Left lung (tissue), 10 donors: ENCODE results near the gene PFDN6. TPM values are rescaled to one million over a fixed set of nuclear protein-coding genes. Genes with fewer than 3 reads are reported as not detected.

Source experiments
- ATAC-seq: fragments of 200-7000 bp; cut with Tn5 transposase; one replicate; pipeline ENCODE4 v1.9.1; 2020; ENCODE audit warnings: moderate library complexity
- DNase-seq, 4 donors: peaks; one replicate each; pipeline ENCODE4 v3.0.0-alpha.2; 2013 to 2020
- H3K27ac ChIP-seq, 2 donors: fragments of 200-600 bp; sonication (generic) in 1 of 2; one replicate each; pipeline versions ENCODE4 v1.5.0 to v1.8.0; 2020 to 2021
- H3K27me3 ChIP-seq, 2 donors: fragments of 200-600 bp; sonication (generic) in 1 of 2; one replicate each; pipeline versions ENCODE4 v1.5.0 to v1.8.0; 2020 to 2021
- H3K36me3 ChIP-seq, 2 donors: fragments of 200-600 bp; sonication (generic) in 1 of 2; one replicate each; pipeline versions ENCODE4 v1.5.0 to v1.8.0; 2020 to 2021
- H3K4me1 ChIP-seq, 2 donors: fragments of 200-600 bp; one replicate each; pipeline ENCODE4 v1.8.0; 2021
- H3K4me3 ChIP-seq, 2 donors: fragments of 200-600 bp; sonication (generic) in 1 of 2; one replicate each; pipeline versions ENCODE4 v1.5.0 to v1.8.0; 2020 to 2021; ENCODE audit warnings: mild to moderate bottlenecking in 1 of 2
- H3K9me3 ChIP-seq, 2 donors: fragments of 200-600 bp; sonication (generic) in 1 of 2; one replicate each; pipeline versions ENCODE4 v1.5.0 to v1.8.0; 2020 to 2021
- CTCF ChIP-seq, 2 donors: fragments of 200-600 bp; sonication (generic) in 1 of 2; IDR thresholded peaks; one replicate each; pipeline versions ENCODE4 v1.5.0 to v1.8.0; 2021; ENCODE audit warnings: antibody characterized with exemption in 2 of 2
- intact Hi-C, 2 donors: fragments of 100-400 bp; cut with DNase I; formaldehyde crosslinking; loops; one replicate each; pipeline versions ENCODE4 v1.11.2 to v1.14.2; 2022
- polyA plus RNA-seq, 6 donors: library from polyadenylated mRNA; unstranded; fragments of 120-200 nt; gene quantifications; one replicate each; pipeline ENCODE4 v1.2.1, GENCODE V29; 2013; ENCODE audit not compliant: insufficient read length in 6 of 6
- total RNA-seq, 2 donors: library from RNA; stranded (reverse); fragmentation: NEBNext Ultra II Directional; extraction: Animal tissue kit (Norgen Biotek cat#: 25700); gene quantifications; one replicate each; pipeline ENCODE4 v1.2.1, GENCODE V29; 2021
- donor health status: DM: no; HTN: yes; CAD: no.
- donor health status: DM: no; HTN: no; CAD: no.

PFDN6 gene
- total and polyA plus RNA-seq, 8 donors, result 37.7 to 55.3 (median 51.1) TPM

DNA sequence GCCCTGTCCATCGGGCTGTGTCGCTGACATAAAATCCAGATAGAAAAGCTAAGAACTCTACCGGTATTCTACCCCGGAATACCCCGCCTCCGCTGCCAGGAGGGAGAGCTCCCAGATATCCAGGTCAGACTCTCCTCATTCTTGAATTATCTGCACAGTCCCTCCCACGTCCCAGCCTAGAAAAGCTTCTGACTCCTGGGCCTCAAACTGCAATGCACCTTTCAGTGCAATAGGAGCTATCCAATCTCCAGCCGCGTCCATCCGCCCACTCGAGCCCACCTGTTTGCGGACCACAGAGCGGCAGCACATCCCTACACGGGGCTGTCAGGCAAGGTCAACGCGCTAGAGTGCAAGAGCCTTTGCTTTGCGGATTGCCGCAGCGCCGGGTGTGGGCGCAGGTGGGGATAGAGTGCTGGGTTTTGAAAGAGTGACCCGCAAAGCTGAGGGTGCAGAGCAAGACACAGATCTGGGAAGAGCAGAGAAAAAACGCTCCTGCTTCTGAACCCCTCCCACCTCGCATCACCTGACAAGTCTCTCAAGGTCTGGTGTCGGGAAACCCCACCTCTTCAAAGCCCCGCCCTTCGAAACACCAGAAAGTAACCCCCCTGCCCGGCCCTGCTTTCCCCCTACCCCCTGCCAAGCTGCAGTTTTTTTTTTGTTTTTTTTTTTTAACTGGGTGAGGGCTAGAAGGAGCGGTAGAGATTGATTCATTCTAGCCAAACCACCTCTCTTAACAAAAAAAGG is 23.1 kb downstream of the PFDN6 start:
- Histone ChIP-seq H3K27me3 (no peaks in the 10 kb centered on the region), H3K4me3 (peak overlapping the region; percentile 81 to 97), H3K36me3 (peaks cover 0 to 47% of the 10 kb centered on the region in 2 donors), H3K27ac (peak overlapping the region; percentile 97 to 100), H3K9me3 (no peaks in the 10 kb centered on the region), H3K4me1 (peaks cover 14 to 61% of the 10 kb centered on the region in 2 donors)
- ATAC-seq (peak; percentile 61), DNase-seq (peak; percentile 33 to 91 (median 78))
- no peak for TF ChIP-seq CTCF (IDR thresholded peaks at IDR 0.05)
- intact Hi-C loops, result loop anchor here in 1 of 2 donors (10.0 kb wide), 1 partner anchor 102 kb away; the partner anchor contains the start of genes CUTA and PHF1

DNA sequence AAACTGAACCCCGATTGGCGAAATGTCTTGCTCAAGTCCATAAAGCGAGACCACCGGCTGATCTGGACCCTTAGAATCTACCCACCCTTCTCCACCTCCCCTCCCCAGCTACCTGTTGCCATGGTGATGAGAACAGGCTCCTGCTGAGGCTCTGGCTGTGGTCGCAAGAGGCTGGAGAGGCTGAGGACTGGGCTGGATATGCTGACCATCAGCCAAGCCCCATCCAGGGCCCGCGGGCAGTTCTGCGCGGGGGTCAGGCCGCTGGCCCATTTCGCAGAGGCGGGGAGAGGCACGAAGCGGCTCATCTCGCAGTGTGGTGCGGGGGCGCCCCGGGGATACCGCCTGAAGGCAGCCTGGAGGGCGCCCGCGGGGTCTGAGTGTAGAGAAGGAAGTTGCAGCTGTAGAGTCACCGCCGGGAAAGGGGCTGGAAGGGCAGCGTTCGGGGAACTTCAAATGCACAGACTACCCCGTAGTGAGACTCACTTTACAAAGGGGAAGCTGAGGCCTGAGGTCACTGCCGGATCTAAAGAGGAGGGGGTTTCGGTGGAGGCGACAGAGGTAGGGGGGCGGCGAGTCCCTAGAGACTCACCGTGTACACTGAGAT is 23.8 kb downstream of the PFDN6 start:
- Histone ChIP-seq H3K4me1 (peaks cover 15 to 62% of the 10 kb centered on the region in 2 donors), H3K4me3 (peak overlapping the region; percentile 81 to 97), H3K27me3 (no peaks in the 10 kb centered on the region), H3K9me3 (no peaks in the 10 kb centered on the region), H3K27ac (peak overlapping the region; percentile 97 to 100), H3K36me3 (peaks cover 0 to 42% of the 10 kb centered on the region in 2 donors)
- intact Hi-C loops, result loop anchor here in 1 of 2 donors (10.0 kb wide), 1 partner anchor 102 kb away; the partner anchor contains the start of genes CUTA and PHF1
- DNase-seq (peak; percentile 42 to 92 (median 56)), ATAC-seq (peak; percentile 4)
- TF ChIP-seq CTCF (IDR thresholded peaks at IDR 0.05), result no peak

GRCh38 chr6:33313709-33314514 is 24.5 kb downstream of the PFDN6 start, which contains the start of gene TAPBP:
TSS of gene TAPBP (minus strand) at chr6:33314078. CDS start at chr6:33314041, 37 bp downstream.
- intact Hi-C loops, result loop anchor here in 1 of 2 donors (10.0 kb wide), 1 partner anchor 101 kb away; the partner anchor contains the start of genes CUTA and PHF1
- Histone ChIP-seq H3K4me3 (peak within 1 kb of the TSS; percentile 81 to 97), H3K27me3 (no peaks in the 10 kb centered on the region), H3K36me3 (peaks cover 0 to 40% of the 10 kb centered on the region in 2 donors), H3K27ac (peak within 1 kb of the TSS; percentile 97 to 100), H3K4me1 (peaks cover 20 to 65% of the 10 kb centered on the region in 2 donors), H3K9me3 (no peaks in the 10 kb centered on the region)
- no peak for TF ChIP-seq CTCF (IDR thresholded peaks at IDR 0.05)
- DNase-seq (peak; percentile 63 to 89 (median 74)), ATAC-seq (peak; percentile 30)

GRCh38 chr6:33314515-33314942 is 25.1 kb downstream of the PFDN6 start:
- peaks cover 20 to 72% of the 10 kb centered on the region in 2 donors for H3K4me1 ChIP-seq
- H3K9me3 ChIP-seq, result no peaks in the 10 kb centered on the region
- DNase-seq (peak in 3 of 4 donors; percentile 63 to 87 (median 84)), ATAC-seq (peak; percentile 45)
- TF ChIP-seq CTCF (IDR thresholded peaks at IDR 0.05), result no peak
- peaks cover 0 to 41% of the 10 kb centered on the region in 2 donors for H3K36me3 ChIP-seq
- H3K4me3 ChIP-seq, result peak overlapping the region; percentile 81 to 97
- no peaks in the 10 kb centered on the region for H3K27me3 ChIP-seq
- intact Hi-C loops, result loop anchor here in 1 of 2 donors (10.0 kb wide), 1 partner anchor 100 kb away; the partner anchor contains the start of genes CUTA and PHF1
- peak overlapping the region; percentile 97 to 100 for H3K27ac ChIP-seq
